Gastroesophageal sphincter (tissue), 4 donors: ENCODE measurements around the gene ATE1. TPM values are rescaled to one million over a fixed set of nuclear protein-coding genes. Genes with fewer than 3 reads are reported as not detected.

Experiments used
- ATAC-seq: fragments of 150-250 bp; one replicate; pipeline ENCODE4 v1.9.1; 2016; ENCODE audit warnings: mild to moderate bottlenecking, moderate library complexity
- H3K27ac ChIP-seq, 4 donors: fragments of 200-600 bp; sonication (generic) in 3 of 4; 1 replicate in 3 of 4; 2 replicates in 1 of 4; pipeline ENCODE4 v1.5.1; 2016 to 2019
- H3K27me3 ChIP-seq: fragments of 200-600 bp; sonication (generic); one replicate; pipeline ENCODE4 v1.5.1; 2019
- H3K36me3 ChIP-seq, 2 donors: fragments of 200-600 bp; sonication (generic); one replicate each; pipeline ENCODE4 v1.5.1; 2019; ENCODE audit warnings: control low read depth in 1 of 2
- H3K4me1 ChIP-seq, 3 donors: fragments of 200-600 bp; sonication (generic); 1 replicate in 2 of 3; 2 replicates in 1 of 3; pipeline ENCODE4 v1.5.1; 2016 to 2019; ENCODE audit warnings: control low read depth in 2 of 3
- H3K4me3 ChIP-seq, 2 donors: fragments of 200-600 bp; sonication (generic); one replicate each; pipeline ENCODE4 v1.5.1; 2019; ENCODE audit warnings: mild to moderate bottlenecking in 1 of 2, moderate library complexity in 1 of 2
- H3K9me3 ChIP-seq, 3 donors: fragments of 200-600 bp; sonication (generic); one replicate each; pipeline ENCODE4 v1.5.1; 2017 to 2019; ENCODE audit warnings: control low read depth in 2 of 3
- EP300 ChIP-seq: sonication (generic); formaldehyde crosslinking; IDR thresholded peaks from one replicate; pipeline ENCODE4 v1.6.1; 2017; ENCODE audit warnings: antibody characterized with exemption, mild to moderate bottlenecking
- POLR2A ChIP-seq, 2 donors: fragments of 450-650 bp; IDR thresholded peaks; one replicate each; pipeline ENCODE4 v1.6.1; 2017; ENCODE audit warnings: antibody characterized with exemption in 2 of 2, mild to moderate bottlenecking in 2 of 2, moderate library complexity in 1 of 2
- POLR2AphosphoS5 ChIP-seq: sonication (generic); formaldehyde crosslinking; IDR thresholded peaks from one replicate; pipeline ENCODE4 v1.6.1; 2017; ENCODE audit warnings: antibody characterized with exemption
- WGBS, 2 donors: methylation state at CpG; one replicate each; pipeline ENCODE4 v1.1.5; 2018; ENCODE audit warnings: low coverage in 1 of 2; 5-methylcytosine and 5-hydroxymethylcytosine counted together
- total RNA-seq, 4 donors: library from RNA; depleted of rRNA; stranded (reverse); fragments of >200 nt; gene quantifications; one replicate each; pipeline ENCODE4 v1.1.0, GENCODE V29; 2016
- TF ChIP-seq, protein P1 (sequence below), 4 experiments: fragments of 200-600 bp in 2 of 4; fragments of 450-650 bp in 2 of 4; sonication (generic) in 1 of 4; IDR thresholded peaks; one replicate each; pipeline ENCODE4 v1.5.1; 2017 to 2019; ENCODE audit warnings: antibody characterized with exemption in 4 of 4, mild to moderate bottlenecking in 2 of 4, moderate library complexity in 2 of 4

The ATE1 gene
- total RNA-seq, 4 donors from 2014 or later = 24.6 to 38.2 (median 32.6) TPM

DNA sequence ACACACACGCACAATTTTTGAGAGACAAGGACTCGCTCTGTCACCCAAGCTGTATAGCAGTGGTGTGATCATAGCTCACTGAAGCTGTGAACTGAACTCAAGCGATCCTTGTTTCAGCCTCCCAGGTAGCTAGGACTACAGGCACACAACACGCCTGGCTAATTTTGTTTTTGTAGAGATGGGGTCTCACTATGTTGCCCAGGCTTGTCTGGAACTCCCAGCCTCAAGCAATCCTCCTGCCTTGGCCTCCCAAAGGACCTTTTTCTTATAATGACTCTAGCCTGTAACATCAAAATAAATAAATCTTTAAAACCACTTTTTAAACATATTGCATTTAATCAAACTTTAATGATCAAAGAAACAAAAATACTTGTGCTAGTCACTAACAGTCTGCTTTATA lies 188.7 kb downstream of the ATE1 start:
- Histone ChIP-seq H3K27ac (no peak overlapping the region), H3K36me3 (peaks cover 0 to 29% of the 10 kb centered on the region in 2 donors), H3K4me3 (no peak overlapping the region), H3K9me3 (no peaks in the 10 kb centered on the region), H3K4me1 (no peaks in the 10 kb centered on the region), H3K27me3 (no peaks in the 10 kb centered on the region)
- WGBS, 2 donors = 94 to 100% methylated on average over 2 to 4 of the region's 4 CpGs
- TF ChIP-seq, protein P1, sequence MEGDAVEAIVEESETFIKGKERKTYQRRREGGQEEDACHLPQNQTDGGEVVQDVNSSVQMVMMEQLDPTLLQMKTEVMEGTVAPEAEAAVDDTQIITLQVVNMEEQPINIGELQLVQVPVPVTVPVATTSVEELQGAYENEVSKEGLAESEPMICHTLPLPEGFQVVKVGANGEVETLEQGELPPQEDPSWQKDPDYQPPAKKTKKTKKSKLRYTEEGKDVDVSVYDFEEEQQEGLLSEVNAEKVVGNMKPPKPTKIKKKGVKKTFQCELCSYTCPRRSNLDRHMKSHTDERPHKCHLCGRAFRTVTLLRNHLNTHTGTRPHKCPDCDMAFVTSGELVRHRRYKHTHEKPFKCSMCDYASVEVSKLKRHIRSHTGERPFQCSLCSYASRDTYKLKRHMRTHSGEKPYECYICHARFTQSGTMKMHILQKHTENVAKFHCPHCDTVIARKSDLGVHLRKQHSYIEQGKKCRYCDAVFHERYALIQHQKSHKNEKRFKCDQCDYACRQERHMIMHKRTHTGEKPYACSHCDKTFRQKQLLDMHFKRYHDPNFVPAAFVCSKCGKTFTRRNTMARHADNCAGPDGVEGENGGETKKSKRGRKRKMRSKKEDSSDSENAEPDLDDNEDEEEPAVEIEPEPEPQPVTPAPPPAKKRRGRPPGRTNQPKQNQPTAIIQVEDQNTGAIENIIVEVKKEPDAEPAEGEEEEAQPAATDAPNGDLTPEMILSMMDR (IDR thresholded peaks at IDR 0.05) = no peak
- TF ChIP-seq EP300 = no peak
- TF ChIP-seq POLR2AphosphoS5 = no peak
- no peak for TF ChIP-seq POLR2A (IDR thresholded peaks at IDR 0.05)
- ATAC-seq = no peak

DNA sequence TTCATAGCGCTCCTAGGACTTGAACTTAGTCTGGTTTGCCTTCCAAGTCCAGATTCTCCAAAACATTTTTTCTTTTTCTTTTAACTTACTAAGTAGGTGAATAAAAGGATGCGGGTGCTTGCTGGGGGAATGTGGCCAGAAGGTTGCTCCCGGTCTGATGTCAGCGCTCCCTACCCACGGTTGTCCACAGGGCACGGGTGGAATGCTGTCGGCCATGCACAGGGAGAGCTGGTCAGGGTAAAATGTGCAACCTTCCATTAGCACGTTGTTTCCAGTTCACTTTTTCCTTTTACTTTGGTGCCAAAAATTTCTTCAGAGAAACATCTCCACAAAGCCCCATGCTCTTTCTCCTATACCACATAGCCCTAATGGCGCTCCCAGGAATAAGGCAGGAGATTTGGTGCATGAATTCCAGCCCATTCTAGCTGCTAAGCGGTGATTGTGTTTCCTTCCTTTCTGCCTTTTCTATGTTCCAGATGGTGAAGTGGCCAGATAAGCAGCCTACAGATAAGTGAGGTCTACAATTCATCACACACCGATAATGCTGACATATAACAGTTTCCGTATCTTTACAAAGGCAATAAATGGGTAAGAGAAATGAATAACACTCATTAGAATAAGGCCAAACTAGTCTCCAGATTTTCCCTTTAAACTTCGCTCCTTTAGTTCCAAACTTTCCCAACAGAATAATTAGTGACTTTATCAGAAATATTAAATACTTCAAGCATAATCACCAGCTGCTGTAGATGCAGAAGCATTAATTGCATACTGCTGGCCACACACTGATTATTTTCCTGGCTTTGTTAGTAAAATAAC lies 191.3 kb downstream of the ATE1 start:
- H3K4me1 ChIP-seq = no peaks in the 10 kb centered on the region
- 60% methylated on average over 11 to 12 of the region's 13 CpGs for WGBS, 2 donors
- H3K27me3 ChIP-seq = no peaks in the 10 kb centered on the region
- H3K4me3 ChIP-seq = no peak overlapping the region
- H3K9me3 ChIP-seq = no peaks in the 10 kb centered on the region
- H3K27ac ChIP-seq = no peak overlapping the region
- H3K36me3 ChIP-seq = peaks cover 0 to 6% of the 10 kb centered on the region in 2 donors
- no peak for ATAC-seq
- no peak for TF ChIP-seq POLR2A (IDR thresholded peaks at IDR 0.05)
- TF ChIP-seq POLR2AphosphoS5 = no peak
- TF ChIP-seq, protein P1 (IDR thresholded peaks at IDR 0.05) = no peak
- TF ChIP-seq EP300 = no peak

DNA sequence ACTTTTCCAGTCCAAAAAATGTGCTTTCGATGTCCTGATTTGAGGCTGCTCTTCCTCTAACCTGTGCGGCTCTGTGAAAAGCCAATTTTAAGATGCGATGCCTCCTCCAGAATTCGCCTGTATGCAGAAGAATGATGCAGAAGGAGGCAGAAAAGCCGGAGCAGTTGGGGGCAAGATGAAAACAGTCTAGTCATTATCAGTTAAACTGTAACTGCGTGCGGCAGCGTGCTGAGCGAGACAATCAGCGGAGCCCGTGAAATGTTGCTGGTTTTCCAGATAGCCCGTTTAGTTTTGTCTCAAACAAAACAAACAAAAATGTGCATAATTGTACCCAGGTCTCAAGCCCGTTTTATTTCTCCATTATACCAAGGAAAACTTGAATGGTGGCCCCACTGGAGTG lies 192.6 kb downstream of the ATE1 start:
- 75% methylated on average over 9 to 13 of the region's 13 CpGs for WGBS, 2 donors

DNA sequence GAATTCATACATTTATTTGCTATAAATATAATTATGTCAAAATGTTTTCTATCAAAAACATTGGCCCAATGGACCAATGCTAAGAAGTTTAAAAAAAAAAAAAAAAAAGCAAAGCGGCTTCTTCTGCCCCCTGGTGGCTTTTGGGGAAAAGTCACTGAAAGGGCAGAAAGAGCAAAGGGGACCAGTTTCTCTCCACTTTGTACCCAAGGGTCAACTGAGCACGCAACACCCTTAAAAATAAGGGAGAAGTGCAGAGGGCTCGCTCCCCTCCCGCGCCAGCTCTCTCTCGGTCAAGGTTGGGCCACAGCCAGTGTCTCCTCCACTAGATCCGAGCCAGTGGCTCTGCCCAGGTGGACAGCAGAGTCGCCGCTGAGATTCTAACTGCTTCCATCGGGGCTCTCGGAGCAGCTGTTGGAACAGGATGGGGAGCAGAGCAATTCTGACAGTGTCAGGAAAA lies 193.2 kb downstream of the ATE1 start:
- TF ChIP-seq POLR2A (IDR thresholded peaks at IDR 0.05) (no peak), POLR2AphosphoS5 (no peak), EP300 (no peak)
- TF ChIP-seq, protein P1 (IDR thresholded peaks at IDR 0.05) = peak in 3 of 4 experiments; percentile 28 to 72 (median 46)
- H3K36me3 ChIP-seq = no peaks in the 10 kb centered on the region
- H3K4me1 ChIP-seq = no peaks in the 10 kb centered on the region
- no peaks in the 10 kb centered on the region for H3K9me3 ChIP-seq
- 20% methylated on average over 3 of the region's 11 CpGs; no CpG with 5 or more reads in 1 of the 2 donors for WGBS, 2 donors
- no peak overlapping the region for H3K4me3 ChIP-seq
- no peak overlapping the region for H3K27ac ChIP-seq
- H3K27me3 ChIP-seq = no peaks in the 10 kb centered on the region
- no peak for ATAC-seq

More for the DNA sequence above, 192.6 kb downstream of the ATE1 start:
- no peaks in the 10 kb centered on the region for H3K4me1 ChIP-seq
- no peak for ATAC-seq
- no peak overlapping the region for H3K4me3 ChIP-seq
- no peak overlapping the region for H3K27ac ChIP-seq
- no peaks in the 10 kb centered on the region for H3K27me3 ChIP-seq
- H3K9me3 ChIP-seq = no peaks in the 10 kb centered on the region
- TF ChIP-seq, protein P1 (IDR thresholded peaks at IDR 0.05) = no peak
- TF ChIP-seq EP300 (no peak), POLR2AphosphoS5 (no peak), POLR2A (IDR thresholded peaks at IDR 0.05) (no peak)
- H3K36me3 ChIP-seq = no peaks in the 10 kb centered on the region
